Hepatocyte (in vitro differentiated cells): ENCODE data around the gene PCP4. TPM values are rescaled to one million over a fixed set of nuclear protein-coding genes. Genes with fewer than 3 reads are reported as not detected.

Experiments
- DNase-seq: peaks from one replicate; pipeline ENCODE4 v3.0.0-alpha.2; 2016; ENCODE audit warnings: low spot score
- H2AFZ ChIP-seq: fragments of 200-600 bp; sonication (generic); 2 replicates; pipeline ENCODE4 v1.6.0; 2016; ENCODE audit warnings: antibody characterized with exemption, mild to moderate bottlenecking
- H3K27ac ChIP-seq: fragments of 200-600 bp; sonication (generic); 2 replicates; pipeline ENCODE4 v1.5.1; 2016; ENCODE audit warnings: mild to moderate bottlenecking
- H3K27me3 ChIP-seq: fragments of 200-600 bp; sonication (generic); 2 replicates; pipeline ENCODE4 v1.6.1; 2016
- H3K36me3 ChIP-seq: fragments of 200-600 bp; sonication (generic); replicated peaks from 2 replicates; pipeline ENCODE4 v1.5.1; 2016; ENCODE audit warnings: low read depth; ENCODE audit not compliant: insufficient read depth
- H3K4me1 ChIP-seq: fragments of 200-600 bp; sonication (generic); 2 replicates; pipeline ENCODE4 v1.5.1; 2016; ENCODE audit warnings: mild to moderate bottlenecking, moderate library complexity; ENCODE audit not compliant: insufficient read depth
- H3K4me2 ChIP-seq: fragments of 200-600 bp; sonication (generic); 2 replicates; pipeline ENCODE4 v1.6.0; 2016
- H3K4me3 ChIP-seq: fragments of 200-600 bp; sonication (generic); 2 replicates; pipeline ENCODE4 v1.5.1; 2016; ENCODE audit warnings: mild to moderate bottlenecking
- H3K79me2 ChIP-seq: fragments of 200-600 bp; sonication (generic); 2 replicates; pipeline ENCODE4 v1.6.0; 2017; ENCODE audit warnings: mild to moderate bottlenecking
- H3K9me2 ChIP-seq: fragments of 200-600 bp; sonication (generic); replicated peaks from 2 replicates; pipeline ENCODE4 v1.6.0; 2017; ENCODE audit warnings: mild to moderate bottlenecking; ENCODE audit not compliant: insufficient read depth
- H3K9me3 ChIP-seq: fragments of 200-600 bp; sonication (generic); 2 replicates; pipeline ENCODE4 v1.5.1; 2016; ENCODE audit warnings: low read depth, mild to moderate bottlenecking
- H4K20me1 ChIP-seq: fragments of 200-600 bp; sonication (generic); 2 replicates; pipeline ENCODE4 v1.6.0; 2016; ENCODE audit warnings: mild to moderate bottlenecking; ENCODE audit not compliant: insufficient read depth, poor library complexity, severe bottlenecking
- CTCF ChIP-seq: fragments of 200-600 bp; sonication (generic); IDR thresholded peaks from 2 replicates; pipeline ENCODE4 v1.5.1; 2016; ENCODE audit warnings: antibody characterized with exemption, mild to moderate bottlenecking; ENCODE audit not compliant: poor library complexity
- EZH2 ChIP-seq: fragments of 200-600 bp; sonication (generic); IDR thresholded peaks from 2 replicates; pipeline ENCODE4 v1.6.1; 2016; ENCODE audit warnings: antibody characterized with exemption, mild to moderate bottlenecking, borderline replicate concordance
- EZH2phosphoT487 ChIP-seq: fragments of 200-600 bp; sonication (generic); IDR thresholded peaks from one replicate; pipeline ENCODE4 v1.6.1; 2018; ENCODE audit warnings: antibody characterized with exemption, mild to moderate bottlenecking, low read depth, moderate library complexity; ENCODE audit not compliant: unreplicated experiment, severe bottlenecking
- WGBS: methylation state at CpG from one replicate; pipeline ENCODE4 v1.1.6; 2016; ENCODE audit warnings: low lambda C conversion rate; ENCODE audit errors: missing lambda C conversion rate; 5-methylcytosine and 5-hydroxymethylcytosine counted together
- polyA plus RNA-seq: library from polyadenylated mRNA; unstranded; fragments of >200 nt; fragmentation: Nextera tagmentation; extraction: Ambion mirVana; gene quantifications from 2 replicates; pipeline ENCODE4 v1.2.1, GENCODE V29; 2016
- total RNA-seq: library from RNA; depleted of rRNA; stranded (reverse); fragments of >200 nt; gene quantifications from 2 replicates; pipeline ENCODE4 v1.2.3, GENCODE V29; 2014

PCP4 gene
- total and polyA plus RNA-seq, 2 experiments from 2014 or later, result 1.2 to 6.9 TPM

GRCh38 chr21:39855595-39855994, 11.6 kb upstream of the PCP4 start:
- H3K4me1 ChIP-seq, result peaks cover 19% of the 10 kb centered on the region
- TF ChIP-seq EZH2 (no peak), EZH2phosphoT487 (no peak), CTCF (no peak)
- H3K4me3 ChIP-seq, result no peak overlapping the region
- H3K4me2 ChIP-seq, result no peak overlapping the region
- H3K27ac ChIP-seq, result no peak overlapping the region
- H3K9me3 ChIP-seq, result no peaks in the 10 kb centered on the region
- H3K9me2 ChIP-seq, result no peaks in the 10 kb centered on the region
- H4K20me1 ChIP-seq, result no peaks in the 10 kb centered on the region
- H2AFZ ChIP-seq, result no peak overlapping the region
- no peaks in the 10 kb centered on the region for H3K79me2 ChIP-seq
- 98% methylated on average over 4 of the region's 4 CpGs for WGBS
- no peaks in the 10 kb centered on the region for H3K36me3 ChIP-seq
- DNase-seq, result no peak
- no peaks in the 10 kb centered on the region for H3K27me3 ChIP-seq

- Histone ChIP-seq H3K4me1 (no peaks in the 10 kb centered on the region), H3K27me3 (no peaks in the 10 kb centered on the region), H4K20me1 (no peaks in the 10 kb centered on the region), H3K27ac (no peak overlapping the region), H3K4me3 (no peak overlapping the region), H3K9me3 (no peaks in the 10 kb centered on the region), H3K79me2 (no peaks in the 10 kb centered on the region), H3K4me2 (no peak overlapping the region), H2AFZ (no peak overlapping the region), H3K36me3 (no peaks in the 10 kb centered on the region), H3K9me2 (no peaks in the 10 kb centered on the region)
- TF ChIP-seq CTCF (no peak), EZH2 (no peak)
- WGBS, result 83% methylated on average over 1 of the region's 1 CpG
- no peak for DNase-seq
Measured at GRCh38 chr21:39860600-39860999, 6.6 kb upstream of the PCP4 start.

GRCh38 chr21:39863111-39863510, 4.1 kb upstream of the PCP4 start:
- no peak for DNase-seq
- Histone ChIP-seq H3K4me1 (no peaks in the 10 kb centered on the region), H3K36me3 (no peaks in the 10 kb centered on the region), H2AFZ (no peak overlapping the region), H3K79me2 (no peaks in the 10 kb centered on the region), H3K27me3 (peaks cover under 1% of the 10 kb centered on the region), H3K27ac (no peak overlapping the region), H3K4me2 (no peak overlapping the region), H3K4me3 (no peak overlapping the region), H3K9me3 (no peaks in the 10 kb centered on the region), H3K9me2 (no peaks in the 10 kb centered on the region), H4K20me1 (no peaks in the 10 kb centered on the region)
- 65% methylated on average over 4 of the region's 4 CpGs for WGBS
- TF ChIP-seq EZH2phosphoT487 (no peak), EZH2 (no peak), CTCF (no peak)

- 97% methylated on average over 10 of the region's 10 CpGs for WGBS
- H3K4me2 ChIP-seq, result no peak overlapping the region
- H3K79me2 ChIP-seq, result no peaks in the 10 kb centered on the region
- H3K27ac ChIP-seq, result no peak overlapping the region
- DNase-seq, result no peak
- no peaks in the 10 kb centered on the region for H3K9me3 ChIP-seq
- no peak overlapping the region for H2AFZ ChIP-seq
- no peaks in the 10 kb centered on the region for H3K36me3 ChIP-seq
- TF ChIP-seq CTCF (no peak), EZH2phosphoT487 (no peak), EZH2 (no peak)
- no peaks in the 10 kb centered on the region for H4K20me1 ChIP-seq
- no peaks in the 10 kb centered on the region for H3K9me2 ChIP-seq
- H3K27me3 ChIP-seq, result peaks cover 7% of the 10 kb centered on the region
- no peak overlapping the region for H3K4me3 ChIP-seq
- no peaks in the 10 kb centered on the region for H3K4me1 ChIP-seq
Measured at GRCh38 chr21:39866093-39866492, 1.1 kb upstream of the PCP4 start.
